Parathyroid adenoma (tissue), 2 donors: ENCODE results near the gene ADORA2A.

ENCODE experiments used
- H2AFZ ChIP-seq: fragments of 300-600 bp; sonication (generic); one replicate; pipeline ENCODE4 v1.7.0; 2017; ENCODE audit warnings: antibody characterized with exemption, mild to moderate bottlenecking
- H3K27ac ChIP-seq: fragments of 300-600 bp; sonication (generic); one replicate; pipeline ENCODE4 v1.7.0; 2017
- H3K27me3 ChIP-seq: fragments of 300-600 bp; sonication (generic); one replicate; pipeline ENCODE4 v1.7.0; 2017; ENCODE audit warnings: low read length; ENCODE audit not compliant: control insufficient read depth, insufficient read depth
- H3K36me3 ChIP-seq: fragments of 300-600 bp; sonication (generic); one replicate; pipeline ENCODE4 v1.7.0; 2017; ENCODE audit warnings: low read length; ENCODE audit not compliant: control insufficient read depth, insufficient read depth
- H3K4me1 ChIP-seq: fragments of 300-600 bp; sonication (generic); one replicate; pipeline ENCODE4 v1.7.0; 2017; ENCODE audit warnings: control low read depth
- H3K4me2 ChIP-seq: fragments of 300-600 bp; sonication (generic); one replicate; pipeline ENCODE4 v1.7.0; 2017; ENCODE audit warnings: low read length
- H3K4me3 ChIP-seq: fragments of 300-600 bp; sonication (generic); one replicate; pipeline ENCODE4 v1.7.0; 2017; ENCODE audit warnings: low read depth, low read length
- H3K79me2 ChIP-seq: fragments of 300-600 bp; sonication (generic); one replicate; pipeline ENCODE4 v1.7.0; 2017; ENCODE audit warnings: control low read depth
- H3K9ac ChIP-seq: fragments of 300-600 bp; sonication (generic); one replicate; pipeline ENCODE4 v1.7.0; 2017; ENCODE audit warnings: mild to moderate bottlenecking
- H3K9me3 ChIP-seq: fragments of 300-600 bp; sonication (generic); one replicate; pipeline ENCODE4 v1.7.0; 2017; ENCODE audit warnings: low read length; ENCODE audit not compliant: control insufficient read depth
- CTCF ChIP-seq: fragments of 300-600 bp; sonication (generic); IDR thresholded peaks from one replicate; pipeline ENCODE4 v1.7.0; 2017; ENCODE audit warnings: antibody characterized with exemption, mild to moderate bottlenecking
- donor health status: primary hyperparathyroidism.

The ADORA2A gene

GRCh38 chr22:24413271-24413670 lies 14.1 kb upstream of the ADORA2A start:
- H3K4me3 ChIP-seq = no peak overlapping the region
- H3K4me2 ChIP-seq = no peak overlapping the region
- H3K27ac ChIP-seq = no peak overlapping the region
- H3K27me3 ChIP-seq = no peaks in the 10 kb centered on the region
- no peaks in the 10 kb centered on the region for H3K36me3 ChIP-seq
- no peaks in the 10 kb centered on the region for H3K79me2 ChIP-seq
- H2AFZ ChIP-seq = no peak overlapping the region
- H3K4me1 ChIP-seq = peaks cover 2% of the 10 kb centered on the region
- no peaks in the 10 kb centered on the region for H3K9me3 ChIP-seq
- no peak for TF ChIP-seq CTCF
- H3K9ac ChIP-seq = no peak overlapping the region

GRCh38 chr22:24413736-24414385 lies 13.5 kb upstream of the ADORA2A start:
- Histone ChIP-seq H3K4me1 (no peaks in the 10 kb centered on the region), H3K27ac (no peak overlapping the region), H3K27me3 (no peaks in the 10 kb centered on the region), H3K9ac (no peak overlapping the region), H3K9me3 (no peaks in the 10 kb centered on the region), H3K4me2 (no peak overlapping the region), H3K36me3 (no peaks in the 10 kb centered on the region), H3K79me2 (no peaks in the 10 kb centered on the region), H3K4me3 (no peak overlapping the region), H2AFZ (no peak overlapping the region)
- TF ChIP-seq CTCF = no peak

- Histone ChIP-seq H3K9ac (no peak overlapping the region), H3K27ac (no peak overlapping the region), H3K36me3 (no peaks in the 10 kb centered on the region), H3K27me3 (no peaks in the 10 kb centered on the region), H3K4me2 (no peak overlapping the region), H3K4me1 (no peaks in the 10 kb centered on the region), H3K79me2 (no peaks in the 10 kb centered on the region), H2AFZ (no peak overlapping the region), H3K4me3 (no peak overlapping the region), H3K9me3 (no peaks in the 10 kb centered on the region)
- no peak for TF ChIP-seq CTCF
Measured at GRCh38 chr22:24414523-24414922, 12.9 kb upstream of the ADORA2A start.

- H3K4me1 ChIP-seq = no peaks in the 10 kb centered on the region
- H3K4me2 ChIP-seq = no peak overlapping the region
- no peaks in the 10 kb centered on the region for H3K79me2 ChIP-seq
- H3K9me3 ChIP-seq = no peaks in the 10 kb centered on the region
- no peak for TF ChIP-seq CTCF
- H3K36me3 ChIP-seq = no peaks in the 10 kb centered on the region
- no peak overlapping the region for H2AFZ ChIP-seq
- no peak overlapping the region for H3K9ac ChIP-seq
- no peaks in the 10 kb centered on the region for H3K27me3 ChIP-seq
- H3K27ac ChIP-seq = no peak overlapping the region
- H3K4me3 ChIP-seq = no peak overlapping the region
Measured at GRCh38 chr22:24414984-24415945, 12.1 kb upstream of the ADORA2A start.
